ENCODE data around the gene PDAP1.

DNA sequence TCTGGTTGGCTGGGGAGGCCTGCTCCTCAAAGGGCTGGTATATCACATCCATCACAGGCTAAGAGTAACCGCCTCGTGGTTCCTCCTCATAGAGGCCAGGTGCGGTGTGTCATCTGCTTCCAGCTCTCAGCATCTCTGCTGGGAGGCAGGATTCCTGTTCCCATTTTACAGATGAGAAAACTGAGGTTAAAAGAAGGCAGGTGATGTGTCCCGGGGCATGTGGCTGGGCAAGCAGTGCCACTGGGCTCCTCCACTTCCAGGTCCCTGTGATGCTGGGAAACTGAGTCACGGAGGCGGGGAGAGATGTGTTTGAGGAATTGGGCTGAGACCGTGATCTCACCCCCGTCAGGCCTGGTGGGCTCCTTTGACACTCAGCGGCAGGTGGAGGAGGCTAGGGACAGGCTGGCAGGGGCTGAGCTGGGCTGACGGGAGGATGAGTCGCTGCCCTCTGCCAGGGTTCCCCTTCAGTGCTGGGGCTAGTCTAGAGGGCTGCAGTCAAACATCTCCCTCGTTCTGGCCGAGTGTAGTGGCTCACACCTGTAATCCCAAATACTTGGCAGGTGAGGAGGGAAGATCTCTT is 24.5 kb downstream of the PDAP1 start:
- TF ChIP-seq SPI1 (IDR thresholded peaks at IDR 0.05; ENCODE audit: borderline replicate concordance, insufficient read depth, low read depth, low read length) (no peak), ZNF274 (IDR thresholded peaks at IDR 0.05; ENCODE audit: insufficient read depth, insufficient read length) (no peak), BCLAF1 (IDR thresholded peaks at IDR 0.05) (no peak), EED (IDR thresholded peaks at IDR 0.05; ENCODE audit: low read depth) (no peak), CEBPB (IDR thresholded peaks at IDR 0.05; ENCODE audit: borderline replicate concordance in 1 of 2, low read depth in 2 of 2, low read length in 2 of 2) (no peak), MYC (IDR thresholded peaks at IDR 0.05; ENCODE audit: insufficient read depth, insufficient read length, insufficient replicate concordance, low read length, severe bottlenecking) (no peak), POLR2AphosphoS5 (IDR thresholded peaks at IDR 0.05; ENCODE audit: low read length) (no peak), CTCF (IDR thresholded peaks at IDR 0.05 in 2 of 3, conservative IDR thresholded peaks at IDR 0.05 in 1 of 3; ENCODE audit: control insufficient read depth in 2 of 3, extremely low read depth in 1 of 3, insufficient read depth in 1 of 3, low read depth in 3 of 3, low read length in 3 of 3) (no peak), JUND (IDR thresholded peaks at IDR 0.05; ENCODE audit: low read depth, low read length) (no peak), EZH2 (IDR thresholded peaks at IDR 0.05; ENCODE audit: borderline replicate concordance, control insufficient read depth, low read depth, low read length) (no peak), RAD21 (IDR thresholded peaks at IDR 0.05; ENCODE audit: insufficient read depth, low read depth, low read length) (no peak)
- TF ChIP-seq, protein P1, sequence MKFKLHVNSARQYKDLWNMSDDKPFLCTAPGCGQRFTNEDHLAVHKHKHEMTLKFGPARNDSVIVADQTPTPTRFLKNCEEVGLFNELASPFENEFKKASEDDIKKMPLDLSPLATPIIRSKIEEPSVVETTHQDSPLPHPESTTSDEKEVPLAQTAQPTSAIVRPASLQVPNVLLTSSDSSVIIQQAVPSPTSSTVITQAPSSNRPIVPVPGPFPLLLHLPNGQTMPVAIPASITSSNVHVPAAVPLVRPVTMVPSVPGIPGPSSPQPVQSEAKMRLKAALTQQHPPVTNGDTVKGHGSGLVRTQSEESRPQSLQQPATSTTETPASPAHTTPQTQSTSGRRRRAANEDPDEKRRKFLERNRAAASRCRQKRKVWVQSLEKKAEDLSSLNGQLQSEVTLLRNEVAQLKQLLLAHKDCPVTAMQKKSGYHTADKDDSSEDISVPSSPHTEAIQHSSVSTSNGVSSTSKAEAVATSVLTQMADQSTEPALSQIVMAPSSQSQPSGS (IDR thresholded peaks at IDR 0.05; ENCODE audit: low read length) = no peak
- TF ChIP-seq, protein P2, sequence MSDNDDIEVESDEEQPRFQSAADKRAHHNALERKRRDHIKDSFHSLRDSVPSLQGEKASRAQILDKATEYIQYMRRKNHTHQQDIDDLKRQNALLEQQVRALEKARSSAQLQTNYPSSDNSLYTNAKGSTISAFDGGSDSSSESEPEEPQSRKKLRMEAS (IDR thresholded peaks at IDR 0.05; ENCODE audit: low read depth, low read length) = no peak
